Stimulated activated naive CD8-positive, alpha-beta T cell treated with anti-CD3 and anti-CD28 coated beads, Interleukin-15, Interleukin-2, amounts not matched to agents 100 ng/mL and 50 ng/mL, for 24 hours (primary cell): Measurements from ENCODE around the gene GABRG3.

Experiments
- H3K27ac Mint-ChIP-seq: one replicate; pipeline ENCODE4 v1.8.0; 2021; ENCODE audit warnings: mild to moderate bottlenecking, mixed read lengths
- H3K27me3 Mint-ChIP-seq: one replicate; pipeline ENCODE4 v1.8.0; 2021; ENCODE audit warnings: mixed read lengths
- H3K36me3 Mint-ChIP-seq: one replicate; pipeline ENCODE4 v1.8.0; 2021; ENCODE audit warnings: low read depth, mixed read lengths
- H3K4me1 Mint-ChIP-seq: one replicate; pipeline ENCODE4 v1.8.0; 2021; ENCODE audit warnings: low read depth, mixed read lengths
- H3K4me3 Mint-ChIP-seq: one replicate; pipeline ENCODE4 v1.8.0; 2021; ENCODE audit warnings: mild to moderate bottlenecking, mixed read lengths
- H3K9me3 Mint-ChIP-seq: one replicate; pipeline ENCODE4 v1.8.0; 2021; ENCODE audit warnings: mixed read lengths

The GABRG3 gene

GRCh38 chr15:27495963-27496459, 525.0 kb downstream of the GABRG3 start:
- H3K9me3 Mint-ChIP-seq: peaks cover 10% of the 10 kb centered on the region
- no peaks in the 10 kb centered on the region for H3K27me3 Mint-ChIP-seq
- H3K4me1 Mint-ChIP-seq: no peaks in the 10 kb centered on the region
- no peak overlapping the region for H3K27ac Mint-ChIP-seq
- H3K36me3 Mint-ChIP-seq: no peaks in the 10 kb centered on the region
- H3K4me3 Mint-ChIP-seq: no peak overlapping the region

- H3K4me1 Mint-ChIP-seq: no peaks in the 10 kb centered on the region
- H3K9me3 Mint-ChIP-seq: peaks cover 20% of the 10 kb centered on the region
- no peaks in the 10 kb centered on the region for H3K27me3 Mint-ChIP-seq
- no peak overlapping the region for H3K4me3 Mint-ChIP-seq
- H3K27ac Mint-ChIP-seq: no peak overlapping the region
- H3K36me3 Mint-ChIP-seq: no peaks in the 10 kb centered on the region
Observed at GRCh38 chr15:27498700-27499099, 527.7 kb downstream of the GABRG3 start.

GRCh38 chr15:27499191-27499590, 528.2 kb downstream of the GABRG3 start:
- Mint-ChIP-seq H3K36me3 (no peaks in the 10 kb centered on the region), H3K27me3 (no peaks in the 10 kb centered on the region), H3K4me3 (no peak overlapping the region), H3K4me1 (no peaks in the 10 kb centered on the region), H3K27ac (no peak overlapping the region), H3K9me3 (peaks cover 20% of the 10 kb centered on the region)

- Mint-ChIP-seq H3K27me3 (no peaks in the 10 kb centered on the region), H3K4me3 (no peak overlapping the region), H3K27ac (no peak overlapping the region), H3K4me1 (no peaks in the 10 kb centered on the region), H3K36me3 (no peaks in the 10 kb centered on the region), H3K9me3 (peaks cover 18% of the 10 kb centered on the region)
Observed at GRCh38 chr15:27499719-27500118, 528.7 kb downstream of the GABRG3 start.

GRCh38 chr15:27500206-27500605, 529.2 kb downstream of the GABRG3 start:
- Mint-ChIP-seq H3K27me3 (no peaks in the 10 kb centered on the region), H3K4me1 (no peaks in the 10 kb centered on the region), H3K27ac (no peak overlapping the region), H3K9me3 (peaks cover 16% of the 10 kb centered on the region), H3K4me3 (no peak overlapping the region), H3K36me3 (no peaks in the 10 kb centered on the region)

GRCh38 chr15:27506752-27507151, 535.8 kb downstream of the GABRG3 start:
- no peak overlapping the region for H3K4me3 Mint-ChIP-seq
- H3K27me3 Mint-ChIP-seq: no peaks in the 10 kb centered on the region
- peaks cover 29% of the 10 kb centered on the region for H3K9me3 Mint-ChIP-seq
- H3K27ac Mint-ChIP-seq: no peak overlapping the region
- H3K4me1 Mint-ChIP-seq: no peaks in the 10 kb centered on the region
- no peaks in the 10 kb centered on the region for H3K36me3 Mint-ChIP-seq

- H3K4me1 Mint-ChIP-seq: no peaks in the 10 kb centered on the region
- no peaks in the 10 kb centered on the region for H3K36me3 Mint-ChIP-seq
- no peak overlapping the region for H3K27ac Mint-ChIP-seq
- H3K9me3 Mint-ChIP-seq: peaks cover 27% of the 10 kb centered on the region
- no peak overlapping the region for H3K4me3 Mint-ChIP-seq
- no peaks in the 10 kb centered on the region for H3K27me3 Mint-ChIP-seq
Observed at GRCh38 chr15:27509014-27509413, 538.0 kb downstream of the GABRG3 start.

GRCh38 chr15:27512281-27513001, 541.5 kb downstream of the GABRG3 start:
- Mint-ChIP-seq H3K4me1 (no peaks in the 10 kb centered on the region), H3K9me3 (peaks cover 32% of the 10 kb centered on the region), H3K36me3 (no peaks in the 10 kb centered on the region), H3K27ac (no peak overlapping the region), H3K27me3 (no peaks in the 10 kb centered on the region), H3K4me3 (no peak overlapping the region)

GRCh38 chr15:27514526-27514925, 543.5 kb downstream of the GABRG3 start:
- no peak overlapping the region for H3K4me3 Mint-ChIP-seq
- H3K4me1 Mint-ChIP-seq: no peaks in the 10 kb centered on the region
- no peaks in the 10 kb centered on the region for H3K36me3 Mint-ChIP-seq
- no peak overlapping the region for H3K27ac Mint-ChIP-seq
- peaks cover 30% of the 10 kb centered on the region for H3K9me3 Mint-ChIP-seq
- H3K27me3 Mint-ChIP-seq: no peaks in the 10 kb centered on the region

GRCh38 chr15:27527490-27528067, 556.6 kb downstream of the GABRG3 start:
- Mint-ChIP-seq H3K9me3 (peaks cover 18% of the 10 kb centered on the region), H3K27me3 (no peaks in the 10 kb centered on the region), H3K36me3 (no peaks in the 10 kb centered on the region), H3K4me3 (no peak overlapping the region), H3K4me1 (no peaks in the 10 kb centered on the region), H3K27ac (no peak overlapping the region)

- H3K4me1 Mint-ChIP-seq: no peaks in the 10 kb centered on the region
- no peaks in the 10 kb centered on the region for H3K27me3 Mint-ChIP-seq
- no peak overlapping the region for H3K27ac Mint-ChIP-seq
- H3K9me3 Mint-ChIP-seq: peaks cover 10% of the 10 kb centered on the region
- H3K4me3 Mint-ChIP-seq: no peak overlapping the region
- H3K36me3 Mint-ChIP-seq: no peaks in the 10 kb centered on the region
Observed at GRCh38 chr15:27529399-27529798, 558.4 kb downstream of the GABRG3 start.

GRCh38 chr15:27530994-27531393, 560.0 kb downstream of the GABRG3 start:
- no peak overlapping the region for H3K27ac Mint-ChIP-seq
- no peaks in the 10 kb centered on the region for H3K36me3 Mint-ChIP-seq
- no peaks in the 10 kb centered on the region for H3K27me3 Mint-ChIP-seq
- peaks cover 6% of the 10 kb centered on the region for H3K9me3 Mint-ChIP-seq
- H3K4me1 Mint-ChIP-seq: no peaks in the 10 kb centered on the region
- no peak overlapping the region for H3K4me3 Mint-ChIP-seq

- Mint-ChIP-seq H3K27me3 (no peaks in the 10 kb centered on the region), H3K27ac (no peak overlapping the region), H3K36me3 (no peaks in the 10 kb centered on the region), H3K4me3 (no peak overlapping the region), H3K9me3 (no peaks in the 10 kb centered on the region), H3K4me1 (no peaks in the 10 kb centered on the region)
Observed at GRCh38 chr15:27532358-27532757, 561.4 kb downstream of the GABRG3 start.

GRCh38 chr15:27535445-27536129, 564.6 kb downstream of the GABRG3 start:
- Mint-ChIP-seq H3K9me3 (peaks cover under 1% of the 10 kb centered on the region), H3K27ac (no peak overlapping the region), H3K36me3 (no peaks in the 10 kb centered on the region), H3K4me1 (no peaks in the 10 kb centered on the region), H3K27me3 (no peaks in the 10 kb centered on the region), H3K4me3 (no peak overlapping the region)

- Mint-ChIP-seq H3K36me3 (no peaks in the 10 kb centered on the region), H3K27me3 (no peaks in the 10 kb centered on the region), H3K4me1 (no peaks in the 10 kb centered on the region), H3K27ac (no peak overlapping the region), H3K9me3 (peaks cover 10% of the 10 kb centered on the region), H3K4me3 (no peak overlapping the region)
Observed at GRCh38 chr15:27538325-27538724, 567.3 kb downstream of the GABRG3 start.
